SH-SY5Y (cell line): ENCODE measurements around the gene LACC1.

ENCODE experiments used
- GATA2 ChIP-seq: IDR thresholded peaks from 2 replicates; pipeline ENCODE4 v1.6.1; 2011; ENCODE audit warnings: mild to moderate bottlenecking, low read depth, low read length
- GATA3 ChIP-seq: IDR thresholded peaks from 2 replicates; pipeline ENCODE4 v1.6.1; 2011; ENCODE audit warnings: low read depth, mild to moderate bottlenecking, low read length, moderate library complexity

- TF ChIP-seq GATA2 (no peak), GATA3 (no peak)
Observed at GRCh38 chr13:43881580-43881979, 1.9 kb downstream of the LACC1 start.
